ENCODE measurements around the gene TACO1. TPM values are rescaled to one million over a fixed set of nuclear protein-coding genes. Genes with fewer than 3 reads are reported as not detected.

TACO1 gene
- total and polyA plus RNA-seq, 10 donors = 10.6 to 19.1 (median 15.3) TPM

DNA sequence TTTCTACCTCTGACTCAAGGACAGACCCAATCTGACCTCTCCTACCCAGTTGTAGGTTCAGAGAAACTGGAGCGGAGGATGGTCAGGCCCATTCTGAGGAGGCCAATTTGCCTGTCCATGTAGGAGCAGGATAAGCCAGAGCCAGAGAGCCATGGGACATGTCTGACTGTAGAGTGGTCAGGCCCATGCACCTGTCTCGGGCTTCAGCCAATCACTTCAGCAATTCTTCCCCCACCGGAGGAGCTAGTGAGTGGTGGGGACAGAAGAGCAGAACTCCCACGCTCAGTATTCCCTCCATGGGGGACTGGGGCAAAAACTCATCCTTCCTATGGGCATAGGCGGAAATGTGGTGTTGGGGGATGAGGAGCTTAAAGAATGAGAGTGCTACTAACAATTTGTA, 36.1 kb upstream of the TACO1 start:
- WGBS, 5 donors = 93 to 97% (median 97%) methylated on average over 5 of the region's 5 CpGs
- no peaks in the 10 kb centered on the region for H3K27me3 ChIP-seq (replicated peaks in 1 of 7)
- no peak overlapping the region for H3K4me3 ChIP-seq
- TF ChIP-seq, protein P1, sequence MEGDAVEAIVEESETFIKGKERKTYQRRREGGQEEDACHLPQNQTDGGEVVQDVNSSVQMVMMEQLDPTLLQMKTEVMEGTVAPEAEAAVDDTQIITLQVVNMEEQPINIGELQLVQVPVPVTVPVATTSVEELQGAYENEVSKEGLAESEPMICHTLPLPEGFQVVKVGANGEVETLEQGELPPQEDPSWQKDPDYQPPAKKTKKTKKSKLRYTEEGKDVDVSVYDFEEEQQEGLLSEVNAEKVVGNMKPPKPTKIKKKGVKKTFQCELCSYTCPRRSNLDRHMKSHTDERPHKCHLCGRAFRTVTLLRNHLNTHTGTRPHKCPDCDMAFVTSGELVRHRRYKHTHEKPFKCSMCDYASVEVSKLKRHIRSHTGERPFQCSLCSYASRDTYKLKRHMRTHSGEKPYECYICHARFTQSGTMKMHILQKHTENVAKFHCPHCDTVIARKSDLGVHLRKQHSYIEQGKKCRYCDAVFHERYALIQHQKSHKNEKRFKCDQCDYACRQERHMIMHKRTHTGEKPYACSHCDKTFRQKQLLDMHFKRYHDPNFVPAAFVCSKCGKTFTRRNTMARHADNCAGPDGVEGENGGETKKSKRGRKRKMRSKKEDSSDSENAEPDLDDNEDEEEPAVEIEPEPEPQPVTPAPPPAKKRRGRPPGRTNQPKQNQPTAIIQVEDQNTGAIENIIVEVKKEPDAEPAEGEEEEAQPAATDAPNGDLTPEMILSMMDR (IDR thresholded peaks at IDR 0.05 in 8 of 11, conservative IDR thresholded peaks at IDR 0.05 in 3 of 11) = no peak
- TF ChIP-seq POLR2A (IDR thresholded peaks at IDR 0.05) (no peak), POLR2AphosphoS5 (IDR thresholded peaks at IDR 0.05) (no peak)
- DNase-seq = no peak
- intact Hi-C loops (cut with DNase I; ENCODE audit: low total_unique reads) = no loop called here
- no peaks in the 10 kb centered on the region for H3K9me3 ChIP-seq
- peaks cover 0 to 19% (median 0%) of the 10 kb centered on the region in 6 donors for H3K36me3 ChIP-seq
- H3K27ac ChIP-seq = no peak overlapping the region
- peaks cover 0 to 68% (median 13%) of the 10 kb centered on the region in 6 donors for H3K4me1 ChIP-seq

DNA sequence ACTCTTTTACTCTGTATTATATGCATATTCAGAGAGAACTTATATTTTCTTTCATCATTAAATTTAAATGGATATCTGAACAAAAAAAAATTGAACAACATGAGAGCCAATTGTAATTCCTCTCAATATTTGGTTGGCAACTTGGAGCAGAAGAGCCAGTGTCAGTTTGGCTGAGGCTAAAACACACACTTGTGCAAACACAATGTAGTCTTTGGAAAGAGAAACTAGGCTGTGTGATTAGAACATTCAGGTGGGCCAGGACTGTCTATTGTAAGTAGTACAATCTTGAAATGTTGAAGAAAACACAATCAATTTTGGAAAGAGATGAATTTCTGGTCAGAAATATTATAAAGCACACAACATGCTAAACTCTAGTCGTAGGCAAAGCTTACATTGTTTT, 33.5 kb upstream of the TACO1 start:
- H3K4me3 ChIP-seq = no peak overlapping the region
- TF ChIP-seq POLR2AphosphoS5 (IDR thresholded peaks at IDR 0.05) (no peak), POLR2A (IDR thresholded peaks at IDR 0.05) (no peak)
- TF ChIP-seq, protein P1 (IDR thresholded peaks at IDR 0.05 in 8 of 11, conservative IDR thresholded peaks at IDR 0.05 in 3 of 11) = no peak
- WGBS, 5 donors = 86 to 97% (median 94%) methylated on average over 1 of the region's 1 CpG

DNA sequence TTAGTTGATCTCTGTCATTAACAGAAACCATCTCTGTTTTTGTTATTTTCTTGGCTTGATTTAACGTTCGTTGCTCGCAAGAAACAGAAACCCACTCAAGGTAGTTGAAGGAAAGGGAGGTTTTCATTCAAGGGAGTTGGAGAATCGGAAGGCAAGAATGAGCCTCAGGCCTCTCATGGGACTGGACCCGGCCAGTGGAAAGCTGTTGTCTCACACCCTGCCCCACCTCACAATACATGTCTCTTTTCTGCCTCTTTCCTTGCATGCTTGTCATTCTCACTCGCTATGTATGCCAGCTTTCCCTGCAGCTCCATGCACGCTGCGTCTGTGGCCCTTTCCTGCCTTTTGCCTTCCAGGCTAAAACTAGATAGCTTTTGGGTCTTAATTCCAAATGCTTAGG, 32.1 kb upstream of the TACO1 start:
- H3K27me3 ChIP-seq (replicated peaks in 1 of 7) = no peaks in the 10 kb centered on the region
- no peak overlapping the region for H3K27ac ChIP-seq
- WGBS, 5 donors = 87 to 96% (median 87%) methylated on average over 8 of the region's 8 CpGs
- TF ChIP-seq POLR2A (IDR thresholded peaks at IDR 0.05) = no peak
- TF ChIP-seq POLR2AphosphoS5 (IDR thresholded peaks at IDR 0.05) = no peak
- TF ChIP-seq, protein P1 (IDR thresholded peaks at IDR 0.05 in 8 of 11, conservative IDR thresholded peaks at IDR 0.05 in 3 of 11) = no peak
- no peaks in the 10 kb centered on the region for H3K9me3 ChIP-seq
- H3K4me1 ChIP-seq = peaks cover 0 to 62% (median 8%) of the 10 kb centered on the region in 6 donors
- peaks cover 0 to 36% (median 0%) of the 10 kb centered on the region in 6 donors for H3K36me3 ChIP-seq
- H3K4me3 ChIP-seq = no peak overlapping the region
- DNase-seq = no peak
- intact Hi-C loops (cut with DNase I; ENCODE audit: low total_unique reads) = no loop called here

More for the DNA sequence above, 33.5 kb upstream of the TACO1 start:
- no peak for DNase-seq
- peaks cover 0 to 68% (median 9%) of the 10 kb centered on the region in 6 donors for H3K4me1 ChIP-seq
- peaks cover 0 to 27% (median 0%) of the 10 kb centered on the region in 6 donors for H3K36me3 ChIP-seq
- intact Hi-C loops (cut with DNase I; ENCODE audit: low total_unique reads) = no loop called here
- no peak overlapping the region for H3K27ac ChIP-seq
- no peaks in the 10 kb centered on the region for H3K27me3 ChIP-seq (replicated peaks in 1 of 7)
- H3K9me3 ChIP-seq = no peaks in the 10 kb centered on the region

DNA sequence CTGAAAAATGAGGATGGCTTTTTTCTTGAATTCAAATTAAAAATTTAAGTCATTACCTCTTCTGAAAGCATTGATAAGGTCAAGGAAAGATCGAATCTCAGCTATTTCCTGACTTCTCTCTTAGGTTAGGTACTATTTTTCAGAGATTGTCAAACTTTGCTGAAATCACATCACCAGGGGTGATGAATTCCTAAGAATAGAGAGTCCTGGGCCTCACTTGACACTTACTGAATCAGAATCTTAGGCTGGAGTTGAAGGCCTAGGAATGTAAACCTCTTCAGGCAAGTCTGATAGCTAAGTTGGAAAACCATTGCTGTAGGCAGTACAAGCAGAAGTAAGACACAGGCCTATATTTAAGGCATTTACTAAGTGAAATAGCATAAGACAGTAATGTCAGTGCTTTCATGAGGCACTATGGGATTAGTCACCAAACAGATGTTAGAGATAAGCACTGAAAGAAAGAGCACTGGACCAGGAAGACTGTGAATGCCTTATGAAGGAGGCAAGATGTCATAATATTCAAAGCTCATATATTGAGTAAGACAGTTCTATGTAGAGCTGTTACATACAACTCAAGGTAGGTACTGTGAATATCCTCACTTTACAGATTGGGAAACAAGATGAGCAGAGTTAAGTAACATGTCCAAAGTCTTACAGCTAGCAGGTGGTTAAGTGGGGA, 28.9 kb upstream of the TACO1 start:
- Histone ChIP-seq H3K27me3 (replicated peaks in 1 of 7) (no peaks in the 10 kb centered on the region), H3K9me3 (no peaks in the 10 kb centered on the region), H3K4me1 (peaks cover 0 to 56% (median 8%) of the 10 kb centered on the region in 6 donors), H3K36me3 (peaks cover 0 to 42% (median 0%) of the 10 kb centered on the region in 6 donors), H3K4me3 (no peak overlapping the region), H3K27ac (no peak overlapping the region)
- intact Hi-C loops (cut with DNase I; ENCODE audit: low total_unique reads) = no loop called here
- TF ChIP-seq, protein P1 (IDR thresholded peaks at IDR 0.05 in 8 of 11, conservative IDR thresholded peaks at IDR 0.05 in 3 of 11) = no peak
- TF ChIP-seq POLR2AphosphoS5 (IDR thresholded peaks at IDR 0.05) = no peak
- no peak for TF ChIP-seq POLR2A (IDR thresholded peaks at IDR 0.05)
- 78 to 91% (median 87%) methylated on average over 1 of the region's 1 CpG for WGBS, 5 donors
- DNase-seq = no peak
